Measurements from ENCODE around the gene IL17RC. TPM values are rescaled to one million over a fixed set of nuclear protein-coding genes. Genes with fewer than 3 reads are reported as not detected.

The IL17RC gene
- total RNA-seq, 1 donor from 2014 or later, result 21.3 TPM

- H3K9me3 Mint-ChIP-seq (ENCODE audit: low read depth), result no peaks in the 10 kb centered on the region
- DNase-seq (ENCODE audit: low spot score), result no peak
- no peaks in the 10 kb centered on the region for H3K27me3 Mint-ChIP-seq (ENCODE audit: low read depth)
- no peak for TF ChIP-seq CTCF (IDR thresholded peaks at IDR 0.05)
- peak within 1 kb of the TSS; percentile 2 for H3K4me3 Mint-ChIP-seq (ENCODE audit: unreplicated experiment)
- peak within 1 kb of the TSS; percentile 81 for H3K27ac Mint-ChIP-seq (ENCODE audit: unreplicated experiment)
- peaks cover 38% of the 10 kb centered on the region for H3K4me1 Mint-ChIP-seq (ENCODE audit: low read depth)
- H3K36me3 Mint-ChIP-seq (ENCODE audit: low read depth), result no peaks in the 10 kb centered on the region
Measured at GRCh38 chr3:9902372-9903237, 14.3 kb upstream of the IL17RC start, which contains the start of gene IL17RE. IL17RE (plus strand) TSS chr3:9902848; CDS start chr3:9902933, 85 bp downstream.

- H3K27ac Mint-ChIP-seq (ENCODE audit: unreplicated experiment), result peak overlapping the region; percentile 81
- H3K36me3 Mint-ChIP-seq (ENCODE audit: low read depth), result no peaks in the 10 kb centered on the region
Measured at GRCh38 chr3:9903238-9903624, 13.7 kb upstream of the IL17RC start.

GRCh38 chr3:9903904-9904303 lies 13.0 kb upstream of the IL17RC start:
- no peak overlapping the region for H3K4me3 Mint-ChIP-seq (ENCODE audit: unreplicated experiment)
- H3K27ac Mint-ChIP-seq (ENCODE audit: unreplicated experiment), result peak overlapping the region; percentile 81
- no peak for TF ChIP-seq CTCF (IDR thresholded peaks at IDR 0.05)

More at GRCh38 chr3:9903238-9903624, 13.7 kb upstream of the IL17RC start:
- Mint-ChIP-seq H3K4me1 (ENCODE audit: low read depth) (peaks cover 32% of the 10 kb centered on the region), H3K27me3 (ENCODE audit: low read depth) (no peaks in the 10 kb centered on the region), H3K4me3 (ENCODE audit: unreplicated experiment) (no peak overlapping the region), H3K9me3 (ENCODE audit: low read depth) (no peaks in the 10 kb centered on the region)
- no peak for DNase-seq (ENCODE audit: low spot score)
- TF ChIP-seq CTCF (IDR thresholded peaks at IDR 0.05), result no peak

GRCh38 chr3:9906480-9906879 lies 10.4 kb upstream of the IL17RC start:
- Mint-ChIP-seq H3K27me3 (ENCODE audit: low read depth) (no peaks in the 10 kb centered on the region), H3K9me3 (ENCODE audit: low read depth) (no peaks in the 10 kb centered on the region), H3K36me3 (ENCODE audit: low read depth) (no peaks in the 10 kb centered on the region), H3K4me3 (ENCODE audit: unreplicated experiment) (no peak overlapping the region), H3K4me1 (ENCODE audit: low read depth) (peaks cover 18% of the 10 kb centered on the region), H3K27ac (ENCODE audit: unreplicated experiment) (no peak overlapping the region)
- no peak for DNase-seq (ENCODE audit: low spot score)
- TF ChIP-seq CTCF (IDR thresholded peaks at IDR 0.05), result no peak

More at GRCh38 chr3:9903904-9904303, 13.0 kb upstream of the IL17RC start:
- DNase-seq (ENCODE audit: low spot score), result no peak
- Mint-ChIP-seq H3K9me3 (ENCODE audit: low read depth) (no peaks in the 10 kb centered on the region), H3K36me3 (ENCODE audit: low read depth) (no peaks in the 10 kb centered on the region), H3K4me1 (ENCODE audit: low read depth) (peaks cover 26% of the 10 kb centered on the region), H3K27me3 (ENCODE audit: low read depth) (no peaks in the 10 kb centered on the region)

GRCh38 chr3:9908286-9908685 lies 8.6 kb upstream of the IL17RC start:
- DNase-seq (ENCODE audit: low spot score), result no peak
- peaks cover 13% of the 10 kb centered on the region for H3K4me1 Mint-ChIP-seq (ENCODE audit: low read depth)
- H3K4me3 Mint-ChIP-seq (ENCODE audit: unreplicated experiment), result no peak overlapping the region
- TF ChIP-seq CTCF (IDR thresholded peaks at IDR 0.05), result no peak
- no peaks in the 10 kb centered on the region for H3K27me3 Mint-ChIP-seq (ENCODE audit: low read depth)
- no peaks in the 10 kb centered on the region for H3K9me3 Mint-ChIP-seq (ENCODE audit: low read depth)
- H3K36me3 Mint-ChIP-seq (ENCODE audit: low read depth), result no peaks in the 10 kb centered on the region
- no peak overlapping the region for H3K27ac Mint-ChIP-seq (ENCODE audit: unreplicated experiment)
